Stimulated activated CD4-positive, alpha-beta T cell treated with anti-CD3 and anti-CD28 coated beads, TNF-alpha, amount 100 ng/mL, for 24 hours (primary cell): Measurements from ENCODE around the gene MIB2.
"Not testable (repeated sequence)": the region's sequence is repeated elsewhere in the genome, so short reads cannot be mapped to it uniquely, and the experiment has no call there.

Source experiments
- DNase-seq, 3 experiments: peaks; one replicate each; pipeline ENCODE4 v3.0.0-alpha.2; 2020; ENCODE audit warnings: low read depth in 3 of 3

Gene MIB2

DNA sequence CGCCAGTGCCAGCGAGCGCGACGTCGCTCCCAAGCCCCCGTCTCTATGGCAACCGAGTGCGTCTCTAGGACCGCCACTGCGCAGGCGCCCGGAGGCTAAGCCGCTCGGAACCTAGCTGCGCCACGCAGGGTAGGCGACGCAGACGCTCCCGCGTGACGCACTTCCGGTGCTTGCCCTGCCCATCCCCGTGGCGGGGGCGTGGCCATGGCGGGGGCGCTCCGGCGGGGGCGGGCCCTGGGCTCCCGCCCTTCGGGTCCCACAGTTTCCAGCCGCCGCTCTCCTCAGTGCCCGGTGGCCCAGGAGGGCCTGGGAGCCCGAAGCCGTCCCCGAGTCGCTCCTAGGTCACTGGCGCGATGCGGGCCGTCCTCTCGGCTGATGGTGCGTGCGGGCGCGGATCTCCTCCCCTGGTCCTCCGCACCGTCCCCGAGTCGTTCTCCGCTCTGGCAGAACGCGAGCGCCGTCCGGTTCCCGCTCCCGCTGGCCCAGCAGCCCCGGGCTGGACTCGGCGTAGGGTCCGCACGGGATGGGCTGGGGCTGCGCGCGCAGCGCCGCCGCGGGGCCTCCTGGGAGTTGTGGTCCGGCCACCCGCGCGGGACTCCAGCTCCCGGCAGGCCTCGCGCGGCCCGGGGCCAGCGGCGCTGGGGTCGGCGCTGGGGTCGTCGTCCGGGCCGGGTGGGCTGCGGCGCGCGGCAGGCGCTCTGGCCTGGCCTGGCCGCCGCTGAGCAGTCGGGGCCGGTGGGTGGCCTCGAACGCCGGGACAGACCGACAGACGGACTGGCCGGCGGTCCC, at the start of gene MIB2:
MIB2 (plus strand) TSS at position 245 of the 789 bp plus-strand sequence. CDS start 7,953 bp downstream, outside the sequence.
- DNase-seq: peak; percentile 94 to 95 (median 95)

DNA sequence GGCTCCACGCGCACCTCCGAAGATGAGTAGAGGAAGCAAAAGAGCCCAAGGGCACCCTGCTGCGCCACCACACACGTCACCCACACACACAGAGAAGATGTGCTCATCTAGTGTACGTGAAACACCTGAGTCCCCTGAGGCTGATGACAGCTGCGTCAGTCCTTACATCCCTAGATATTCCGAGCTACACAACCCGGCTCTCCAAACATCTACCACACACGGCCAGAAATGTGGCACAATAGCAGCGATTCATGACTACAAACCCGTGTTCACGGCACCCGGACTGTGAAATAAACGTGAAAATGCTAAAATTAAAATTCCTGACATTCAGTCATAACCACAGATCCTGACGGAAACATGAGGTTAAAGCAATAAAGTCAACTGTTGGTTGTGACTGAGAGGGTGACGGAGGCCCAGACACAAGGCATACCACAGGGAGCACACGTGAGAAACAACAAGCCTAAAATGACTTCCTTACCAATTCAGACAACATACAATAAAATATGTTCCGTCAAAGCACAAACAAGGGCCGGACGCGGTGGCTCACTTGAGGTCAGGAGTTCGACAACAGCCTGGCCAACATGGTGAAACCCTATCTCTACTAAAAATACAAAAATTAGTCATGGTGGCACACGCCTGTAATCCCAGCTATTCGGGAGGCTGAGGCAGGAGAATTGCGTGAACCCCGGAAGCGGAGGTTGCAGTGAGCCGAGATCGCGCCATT, 48.0 kb upstream of the MIB2 start:
- no peak for DNase-seq

DNA sequence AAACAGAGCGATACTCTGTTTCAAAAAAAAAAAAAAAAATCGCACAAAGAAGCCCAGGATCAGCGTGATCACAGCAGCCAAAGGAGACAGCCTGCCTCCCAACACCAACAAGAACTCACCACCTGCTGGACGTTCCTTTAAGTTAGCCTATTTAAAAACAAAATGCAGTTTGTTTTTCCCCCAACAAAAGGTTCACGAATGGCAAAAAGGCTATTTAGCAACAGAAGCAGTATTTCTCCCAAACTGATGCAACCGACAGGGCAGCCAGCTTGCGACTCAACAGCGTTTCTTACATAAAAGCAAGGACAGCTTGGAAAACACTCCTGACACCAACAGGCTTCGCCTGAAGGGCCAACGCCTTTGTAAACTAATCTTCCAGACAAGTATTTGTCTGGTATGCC, 47.4 kb upstream of the MIB2 start:
- no peak for DNase-seq

DNA sequence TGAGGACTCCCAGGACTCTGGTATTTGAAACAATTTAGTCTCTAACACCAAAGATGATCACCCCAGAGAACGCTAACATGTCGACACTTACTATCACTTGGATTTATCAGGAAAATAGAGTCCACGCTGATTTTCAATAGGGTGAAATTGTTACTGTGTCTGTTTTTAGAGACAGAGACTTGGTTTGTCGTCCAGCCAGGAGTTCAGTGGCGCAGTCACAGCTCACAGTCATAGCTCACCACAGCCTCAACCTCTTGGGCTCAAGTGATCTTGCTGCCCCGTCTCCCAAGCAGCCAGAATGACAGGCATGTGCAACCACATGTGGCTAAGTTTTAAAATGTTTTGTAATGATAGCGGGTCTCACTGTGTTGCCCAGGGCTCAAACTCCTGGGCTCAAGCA, 46.0 kb upstream of the MIB2 start:
- no peak for DNase-seq

DNA sequence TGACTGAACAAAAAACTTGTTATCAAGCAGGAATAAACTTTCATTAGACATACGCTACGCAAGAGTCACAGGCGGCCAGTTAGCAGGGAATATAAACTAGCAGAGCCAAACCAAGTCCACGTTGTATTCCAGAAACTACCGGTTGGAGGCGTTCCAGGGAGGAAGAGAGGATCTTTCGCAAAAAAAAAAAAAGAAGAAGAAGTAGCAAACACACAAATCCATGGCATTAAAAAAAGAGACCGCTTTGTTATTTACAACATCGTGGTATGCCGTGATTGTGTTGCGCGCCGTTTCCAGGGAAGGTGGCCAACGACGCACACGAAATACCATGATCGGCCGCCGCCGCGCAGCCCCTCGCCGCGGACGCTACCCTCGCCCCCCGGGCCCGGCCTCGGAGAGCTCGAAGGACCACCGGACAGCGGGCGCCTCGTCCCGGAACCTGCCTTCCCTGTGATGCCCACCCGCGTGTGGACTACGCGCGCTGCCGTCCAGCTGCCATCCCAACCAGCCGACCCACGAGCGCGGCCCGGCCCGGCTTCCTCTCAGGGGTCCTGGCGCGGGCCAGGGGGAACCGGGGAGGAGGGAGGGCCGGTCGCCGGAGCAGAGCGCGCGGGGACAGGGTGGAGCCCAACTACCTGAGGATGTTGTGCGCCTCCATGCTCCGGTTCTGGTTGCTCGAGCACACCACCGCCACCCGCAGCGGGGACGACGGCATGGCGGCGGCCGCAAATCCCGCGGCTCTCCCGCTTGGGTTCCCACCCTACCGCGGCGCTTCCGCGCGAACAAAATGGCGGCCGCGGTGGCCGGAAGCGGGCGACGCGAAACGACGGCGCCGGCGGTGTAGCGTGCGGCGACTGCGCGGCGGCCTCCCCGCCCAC, 41.2 kb upstream of the MIB2 start:
- peak; percentile 35 to 65 (median 49) for DNase-seq

DNA sequence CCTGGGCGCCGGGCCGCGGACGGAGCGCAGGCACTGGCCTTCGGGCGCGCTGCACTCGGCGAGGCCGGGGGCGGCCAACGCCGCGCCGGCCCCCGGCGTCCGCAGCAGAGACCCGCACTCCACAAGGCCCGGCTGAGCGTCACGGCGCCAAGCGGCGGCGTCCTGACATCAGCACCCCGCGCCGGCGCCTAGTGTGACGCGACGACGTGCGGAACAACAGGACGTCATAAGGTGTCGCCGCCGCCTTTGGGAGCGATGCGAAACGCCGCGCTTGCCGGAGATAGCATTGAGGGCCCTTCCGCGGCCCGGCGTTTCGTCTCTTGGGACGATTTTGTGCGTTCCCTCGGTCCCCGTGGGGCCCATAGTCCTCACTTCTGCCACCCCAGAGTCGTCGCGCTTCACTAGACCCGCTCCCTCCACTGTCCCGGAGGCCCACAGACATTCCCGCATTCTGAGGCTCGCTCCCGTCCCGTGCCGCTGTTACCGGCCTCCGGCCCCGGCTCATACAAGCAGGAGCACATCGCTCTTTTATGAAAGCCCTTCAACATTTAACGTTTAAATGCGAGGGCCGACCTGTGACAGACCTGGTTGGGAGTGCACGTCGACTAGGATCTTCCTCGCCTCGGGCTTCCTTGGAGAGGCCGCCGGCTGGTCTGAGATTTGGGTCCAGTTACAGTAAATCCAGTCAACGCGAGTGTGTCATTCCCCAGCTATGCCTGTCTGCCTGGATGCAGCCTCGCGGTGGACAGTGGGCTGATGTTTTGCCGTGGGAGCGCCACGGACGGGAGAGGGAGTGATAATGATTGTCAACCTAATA, 40.4 kb upstream of the MIB2 start, which contains the start of gene SSU72:
SSU72 (minus strand) TSS at position 143 of the 817 bp plus-strand sequence. CDS start 306 bp downstream, outside the sequence.
- DNase-seq: peak; percentile 82 to 92 (median 88)

DNA sequence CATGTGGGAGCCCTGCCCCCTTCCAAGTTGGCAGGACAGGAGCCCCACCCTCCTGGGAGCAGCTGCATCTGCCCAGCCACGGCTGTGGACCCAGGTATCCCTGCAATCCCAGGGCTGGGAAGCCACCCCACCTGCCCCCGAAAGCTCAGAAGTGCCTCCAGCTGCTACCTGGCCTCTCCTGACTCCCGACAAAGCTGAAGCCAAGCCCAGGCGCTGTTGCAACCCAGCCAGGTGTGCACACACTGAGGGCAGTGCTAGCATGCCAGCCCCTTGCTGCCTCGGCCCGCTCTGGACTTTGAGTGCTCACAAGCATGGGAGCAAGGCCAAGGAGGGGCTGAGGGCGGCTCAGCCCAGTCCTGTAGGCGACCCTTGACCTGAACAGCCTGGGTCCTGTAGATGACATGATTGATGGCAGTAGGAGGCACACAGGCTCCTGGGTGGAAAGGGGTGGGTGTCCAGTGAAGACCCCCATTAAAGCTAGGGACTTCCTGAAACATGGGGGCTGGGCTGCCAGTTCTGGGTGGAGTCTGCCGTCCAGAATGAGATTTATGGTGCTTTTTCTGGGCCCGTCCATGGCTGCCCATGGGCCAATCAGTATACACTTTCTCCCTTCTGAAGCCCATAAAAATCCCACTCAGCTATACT, 37.8 kb upstream of the MIB2 start:
- no peak for DNase-seq

DNA sequence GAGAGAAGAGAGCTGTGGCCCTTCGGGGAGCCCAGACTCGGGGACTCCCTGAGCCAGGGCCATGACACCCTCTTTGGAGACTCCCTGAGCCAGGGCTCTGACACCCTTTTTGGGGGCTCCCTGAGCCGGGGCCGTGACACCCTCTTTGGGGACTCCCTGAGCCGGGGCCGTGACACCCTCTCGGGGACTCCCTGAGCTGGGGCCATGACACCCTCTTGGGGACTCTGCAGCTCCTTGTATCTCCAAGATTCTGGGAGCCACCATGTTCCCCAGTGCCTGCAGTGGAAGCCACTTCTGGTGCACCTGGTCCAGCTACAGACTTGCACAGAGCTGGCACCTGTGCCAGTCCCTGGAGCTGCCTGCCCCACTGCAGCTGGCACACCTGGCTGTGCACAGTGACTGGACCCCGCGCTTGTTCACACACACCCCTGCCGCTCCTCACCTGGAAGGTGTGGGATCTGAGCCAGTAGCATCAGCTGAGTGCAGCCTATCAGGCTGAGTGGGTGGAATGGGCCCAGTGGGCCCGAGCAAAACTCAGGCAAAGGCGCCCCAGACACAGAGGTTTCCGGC, 36.8 kb upstream of the MIB2 start:
- DNase-seq: no peak

DNA sequence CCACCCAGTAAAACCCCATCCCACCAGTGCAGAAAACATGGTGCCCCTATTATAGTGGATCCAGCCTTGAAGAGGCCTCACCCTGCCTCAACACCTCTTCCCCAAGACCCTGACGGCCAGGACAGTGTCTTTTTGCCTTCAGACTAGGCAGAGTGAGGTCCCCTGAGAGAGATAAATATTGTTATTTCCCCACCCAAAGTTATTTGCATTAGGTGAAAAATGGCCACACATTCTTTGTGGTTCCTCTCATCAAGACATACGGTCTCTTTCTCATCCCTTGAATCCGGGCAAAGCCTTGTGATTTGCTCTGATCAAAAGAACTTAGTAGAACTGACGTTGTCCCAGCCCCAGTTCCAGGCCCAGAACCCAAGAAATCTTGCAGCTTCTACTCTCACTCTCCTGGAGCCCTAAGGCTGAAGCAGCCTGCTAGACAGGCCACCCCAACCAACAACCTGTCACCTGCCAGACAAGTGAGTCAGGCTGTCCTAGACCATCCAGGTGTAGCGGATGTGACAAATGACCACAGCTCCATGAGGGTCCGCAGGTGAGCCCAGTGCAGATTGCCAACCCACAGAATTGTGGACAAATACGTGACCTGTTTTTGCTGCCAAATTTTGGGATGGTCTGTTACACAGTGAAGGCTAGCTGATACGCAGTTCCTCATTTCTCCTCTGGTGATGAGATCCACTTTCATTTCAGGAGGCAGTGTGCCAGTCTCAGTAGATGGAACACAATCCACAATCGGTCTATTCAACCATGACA, 32.5 kb upstream of the MIB2 start:
- no peak for DNase-seq

DNA sequence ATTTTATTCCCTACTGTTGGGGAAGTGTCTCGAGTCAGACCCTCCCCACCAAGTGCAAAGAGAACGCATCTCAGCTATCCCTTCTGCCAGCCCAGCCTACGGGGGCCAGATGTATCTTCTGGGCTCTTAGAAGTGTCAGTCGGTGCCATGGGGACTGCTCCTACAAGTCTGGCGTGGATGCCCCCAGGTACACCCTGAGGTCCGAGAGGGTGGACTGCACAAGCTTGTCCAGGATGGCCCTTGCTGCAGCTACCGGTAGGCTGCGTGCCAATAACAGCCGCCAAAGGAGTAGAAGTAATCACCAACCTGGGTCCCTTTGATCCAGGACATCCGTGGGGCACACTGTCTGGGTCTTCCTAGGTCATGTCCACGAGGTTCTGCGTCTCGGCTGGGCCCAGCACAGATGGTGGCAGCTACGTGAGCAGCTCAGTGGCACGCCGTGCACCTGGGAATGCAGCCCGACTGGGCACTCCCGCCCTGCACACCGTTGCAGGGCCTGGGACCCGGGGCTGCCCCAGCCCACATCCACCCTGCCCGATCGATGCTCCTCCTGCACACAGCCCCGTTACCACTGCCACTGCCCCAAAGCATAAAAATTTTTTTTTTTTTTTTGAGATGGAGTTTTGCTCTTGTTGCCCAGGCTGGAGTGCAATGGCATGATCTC, 31.8 kb upstream of the MIB2 start:
- no peak for DNase-seq

DNA sequence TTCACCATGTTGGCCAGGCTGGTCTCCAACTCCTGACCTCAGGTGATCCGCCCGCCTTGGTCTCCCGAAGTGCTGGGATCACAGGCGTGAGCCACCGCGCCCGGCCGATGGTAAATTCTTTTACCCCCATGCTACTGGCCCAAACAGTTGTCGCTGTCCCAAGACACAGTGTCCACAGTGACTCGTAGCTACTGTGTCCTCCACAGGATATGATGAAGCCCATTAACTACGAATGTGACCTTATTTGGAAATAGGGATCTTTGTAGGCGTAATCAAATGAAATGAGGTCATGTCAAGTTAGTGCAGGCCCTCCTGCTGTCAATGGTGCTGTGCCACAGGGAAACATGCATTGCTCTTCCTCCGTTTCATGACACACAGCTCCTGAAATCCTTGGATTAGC, 23.8 kb upstream of the MIB2 start:
- DNase-seq: no peak

DNA sequence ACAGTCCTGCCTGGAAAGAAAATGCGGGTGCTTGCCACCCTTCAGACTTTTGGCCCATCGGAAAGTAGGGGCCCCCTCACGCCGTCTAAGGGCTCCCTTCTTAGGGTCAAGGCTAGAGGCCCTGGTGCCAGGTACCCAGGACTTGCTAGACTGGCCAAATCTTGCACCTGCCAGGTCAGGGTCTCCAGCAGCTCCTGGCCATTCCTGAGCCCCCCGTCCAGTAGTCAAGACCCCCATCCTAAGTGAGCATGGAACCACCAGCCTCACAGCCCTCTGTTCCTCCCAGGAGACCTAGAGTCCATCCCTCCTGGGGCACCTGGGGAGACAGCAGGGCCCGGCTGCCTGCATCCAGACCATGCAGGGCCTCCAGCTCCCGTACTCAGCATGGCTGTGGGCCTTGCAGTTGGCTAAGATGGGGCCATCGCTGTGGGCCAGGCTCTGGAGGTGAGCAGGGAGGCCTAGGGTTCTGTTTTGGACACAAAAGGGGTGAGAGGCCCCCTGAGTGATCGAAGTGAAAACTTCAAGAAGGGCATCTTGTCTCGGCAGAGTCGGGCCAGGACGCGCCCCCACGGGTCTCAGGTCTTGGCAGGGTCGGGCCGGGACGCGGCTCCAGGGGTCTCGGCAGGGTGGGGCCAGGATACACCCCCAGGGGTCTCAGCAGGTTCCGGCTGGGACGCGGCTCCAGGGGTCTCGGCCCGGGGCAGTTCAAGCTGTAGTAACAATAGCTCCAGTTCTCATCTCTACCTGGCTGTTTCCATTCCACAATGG, 21.3 kb upstream of the MIB2 start:
- DNase-seq: no peak

DNA sequence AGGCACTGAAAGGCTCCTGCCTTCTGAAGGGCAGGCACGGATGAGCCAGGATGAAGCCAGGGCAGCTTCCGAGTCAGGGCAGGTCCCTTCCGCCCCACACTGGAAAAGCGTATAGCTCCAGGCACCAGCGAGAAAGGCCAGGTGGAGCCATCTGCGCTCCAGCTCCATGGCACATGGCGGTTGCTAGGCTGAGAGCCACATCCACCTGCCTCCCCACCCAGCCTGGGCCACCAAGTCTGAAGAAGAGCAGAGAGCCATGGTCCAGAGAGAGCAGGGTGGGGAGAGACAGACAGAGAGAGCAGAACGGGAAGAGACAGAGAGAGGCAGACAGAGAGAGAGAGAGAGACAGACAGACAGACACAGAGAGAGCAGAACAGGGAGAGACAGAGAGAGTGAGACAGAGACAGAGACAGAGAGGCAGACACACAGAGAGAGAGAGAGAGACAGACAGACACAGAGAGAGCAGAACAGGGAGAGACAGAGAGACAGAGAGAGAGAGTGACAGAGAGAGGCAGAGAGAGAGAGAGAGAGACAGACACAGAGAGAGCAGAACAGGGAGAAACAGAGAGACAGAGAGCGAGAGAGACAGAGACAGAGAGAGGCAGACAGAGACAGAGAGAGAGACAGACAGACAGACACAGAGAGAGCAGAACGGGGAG, 20.6 kb upstream of the MIB2 start:
- no peak for DNase-seq

DNA sequence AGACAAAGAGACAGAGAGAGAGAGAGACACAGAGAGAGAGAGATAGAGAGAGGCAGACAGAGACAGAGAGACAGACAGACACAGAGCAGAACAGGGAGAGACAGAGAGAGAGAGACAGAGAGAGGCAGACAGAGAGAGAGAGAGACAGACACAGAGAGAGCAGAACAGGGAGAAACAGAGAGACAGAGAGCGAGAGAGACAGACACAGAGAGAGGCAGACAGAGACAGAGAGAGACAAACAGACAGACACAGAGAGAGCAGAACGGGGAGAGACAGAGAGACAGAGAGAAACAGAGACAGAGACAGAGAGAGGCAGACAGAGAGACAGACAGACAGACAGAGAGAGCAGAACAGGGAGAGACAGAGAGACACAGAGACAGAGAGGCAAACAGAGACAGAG, 20.0 kb upstream of the MIB2 start:
- not testable (repeated sequence) for DNase-seq

DNA sequence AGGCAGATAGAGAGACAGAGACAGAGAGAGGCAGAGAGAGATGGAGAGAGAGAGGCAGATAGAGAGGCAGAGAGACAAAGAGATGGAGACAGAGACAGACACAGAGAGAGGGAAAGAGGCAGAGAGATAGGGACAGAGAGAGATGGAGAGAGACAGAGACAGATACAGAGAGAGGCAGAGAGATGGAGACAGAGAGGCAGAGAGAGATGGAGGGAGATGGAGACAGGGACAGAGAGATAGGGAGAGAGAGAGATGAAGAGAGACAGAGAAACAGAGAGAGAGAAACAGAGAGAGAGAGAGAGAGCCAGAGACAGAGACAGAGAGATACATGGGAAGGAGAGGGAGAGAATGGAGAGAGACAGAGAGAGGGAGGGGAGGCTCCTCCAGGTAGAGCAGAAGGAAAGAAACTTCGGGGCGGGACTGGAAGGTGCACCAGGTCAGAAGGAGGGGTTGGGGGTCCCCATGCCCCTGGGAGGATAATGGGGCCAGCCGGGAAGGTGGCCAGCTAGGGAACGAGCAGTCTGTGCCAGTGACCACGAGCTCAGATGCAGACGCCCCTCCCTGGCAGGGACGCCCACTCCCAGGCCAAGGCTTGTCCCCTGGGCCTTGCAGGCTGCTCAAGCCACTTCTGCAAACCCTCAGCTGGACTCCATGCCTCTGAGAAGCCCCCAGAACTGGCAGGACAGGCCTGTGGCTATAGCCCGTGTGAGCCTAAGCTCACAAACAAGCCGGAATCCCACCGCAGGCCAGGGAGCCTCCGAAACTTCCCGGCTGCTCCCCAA, 18.6 kb upstream of the MIB2 start:
- no peak for DNase-seq

DNA sequence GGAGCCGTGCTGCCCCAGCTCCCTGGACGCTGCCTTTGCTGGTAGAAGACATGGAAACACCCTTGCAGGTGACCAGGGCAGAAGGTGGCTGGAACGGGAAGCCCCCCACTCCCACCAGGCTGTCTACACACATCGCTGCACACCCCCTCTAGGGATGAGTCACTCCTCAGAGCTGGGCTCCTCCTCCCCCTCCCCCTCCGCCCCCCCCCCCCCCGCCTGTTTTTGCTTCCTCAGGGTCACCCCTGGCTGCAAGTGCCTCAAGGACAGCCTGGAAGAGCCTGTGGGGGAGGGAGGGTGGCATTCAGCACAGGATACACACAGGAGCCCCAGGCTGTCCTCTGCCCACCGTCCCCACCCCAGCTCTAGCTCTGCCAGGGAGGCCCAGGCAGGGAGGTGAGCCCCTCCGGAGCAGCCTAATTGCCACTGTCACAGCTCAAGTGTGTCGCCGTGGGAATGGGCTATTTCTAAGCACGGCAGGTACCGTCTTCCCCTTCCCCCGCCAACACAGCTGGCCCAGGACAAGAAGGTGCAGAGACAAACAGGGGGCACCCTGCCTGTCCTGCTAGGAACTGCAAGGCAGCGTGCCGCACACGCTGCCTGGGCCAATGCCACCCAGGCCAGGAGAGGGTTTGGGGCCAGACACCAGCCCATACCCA, 17.9 kb upstream of the MIB2 start:
- DNase-seq: no peak
